ENCODE results near the gene TUBGCP3. TPM values are rescaled to one million over a fixed set of nuclear protein-coding genes. Genes with fewer than 3 reads are reported as not detected.

Gene TUBGCP3
- total RNA-seq, 4 donors from 2014 or later = 21.9 to 60.9 (median 32.0) TPM

DNA sequence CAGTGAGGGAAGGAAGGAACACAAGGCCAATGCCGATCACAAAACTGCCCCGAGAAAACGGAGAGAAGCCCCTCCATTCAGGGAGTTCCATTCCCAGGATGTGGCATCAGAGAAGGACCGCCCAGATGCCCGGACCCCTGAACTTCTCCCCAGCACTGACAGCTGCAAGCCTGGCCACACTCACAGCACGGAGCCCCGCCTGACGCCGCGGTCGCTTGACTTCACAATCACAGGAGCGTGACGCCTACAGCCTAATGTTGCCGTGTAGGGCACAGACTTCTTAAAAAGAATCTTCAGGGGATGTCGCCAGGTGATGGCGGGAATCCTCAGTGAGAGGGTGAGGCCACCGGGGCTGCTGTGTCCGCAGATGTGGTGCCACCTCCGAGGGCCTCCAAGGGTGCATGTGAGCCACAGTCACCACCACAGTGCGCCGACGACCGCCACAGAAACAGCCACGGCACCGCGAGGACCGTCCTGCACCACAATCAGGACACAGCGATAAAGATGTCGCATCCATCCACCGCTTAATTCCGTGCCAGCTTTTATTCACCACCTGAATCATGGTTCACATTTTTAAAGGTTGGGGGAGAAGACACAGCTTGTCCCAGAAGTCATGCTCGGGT is 134.6 kb downstream of the TUBGCP3 start:
- no peak for TF ChIP-seq POLR2AphosphoS5 (IDR thresholded peaks at IDR 0.05)
- TF ChIP-seq POLR2A (IDR thresholded peaks at IDR 0.05) = no peak
- TF ChIP-seq EP300 (IDR thresholded peaks at IDR 0.05) = no peak
- TF ChIP-seq CTCF (IDR thresholded peaks at IDR 0.05) = no peak
- H3K36me3 ChIP-seq = no peaks in the 10 kb centered on the region
- no peaks in the 10 kb centered on the region for H3K4me1 ChIP-seq
- no peaks in the 10 kb centered on the region for H3K9me3 ChIP-seq
- H3K27me3 ChIP-seq = peaks cover 14% of the 10 kb centered on the region
- no peak overlapping the region for H3K27ac ChIP-seq
- DNase-seq (ENCODE audit: low spot score in 2 of 2) = no peak
- no peak overlapping the region for H3K4me3 ChIP-seq
- 93% methylated on average over 21 of the region's 32 CpGs for WGBS

- Histone ChIP-seq H3K4me1 (no peaks in the 10 kb centered on the region), H3K27ac (no peak overlapping the region), H3K4me3 (no peak overlapping the region), H3K27me3 (peaks cover 18% of the 10 kb centered on the region), H3K9me3 (no peaks in the 10 kb centered on the region), H3K36me3 (no peaks in the 10 kb centered on the region)
- DNase-seq (ENCODE audit: low spot score in 2 of 2) = no peak
- TF ChIP-seq EP300 (IDR thresholded peaks at IDR 0.05) (no peak), POLR2AphosphoS5 (IDR thresholded peaks at IDR 0.05) (no peak), POLR2A (IDR thresholded peaks at IDR 0.05) (no peak), CTCF (IDR thresholded peaks at IDR 0.05) (no peak)
- WGBS = 87% methylated on average over 15 of the region's 36 CpGs
Measured at GRCh38 chr13:112452380-112453206, 135.4 kb downstream of the TUBGCP3 start.

DNA sequence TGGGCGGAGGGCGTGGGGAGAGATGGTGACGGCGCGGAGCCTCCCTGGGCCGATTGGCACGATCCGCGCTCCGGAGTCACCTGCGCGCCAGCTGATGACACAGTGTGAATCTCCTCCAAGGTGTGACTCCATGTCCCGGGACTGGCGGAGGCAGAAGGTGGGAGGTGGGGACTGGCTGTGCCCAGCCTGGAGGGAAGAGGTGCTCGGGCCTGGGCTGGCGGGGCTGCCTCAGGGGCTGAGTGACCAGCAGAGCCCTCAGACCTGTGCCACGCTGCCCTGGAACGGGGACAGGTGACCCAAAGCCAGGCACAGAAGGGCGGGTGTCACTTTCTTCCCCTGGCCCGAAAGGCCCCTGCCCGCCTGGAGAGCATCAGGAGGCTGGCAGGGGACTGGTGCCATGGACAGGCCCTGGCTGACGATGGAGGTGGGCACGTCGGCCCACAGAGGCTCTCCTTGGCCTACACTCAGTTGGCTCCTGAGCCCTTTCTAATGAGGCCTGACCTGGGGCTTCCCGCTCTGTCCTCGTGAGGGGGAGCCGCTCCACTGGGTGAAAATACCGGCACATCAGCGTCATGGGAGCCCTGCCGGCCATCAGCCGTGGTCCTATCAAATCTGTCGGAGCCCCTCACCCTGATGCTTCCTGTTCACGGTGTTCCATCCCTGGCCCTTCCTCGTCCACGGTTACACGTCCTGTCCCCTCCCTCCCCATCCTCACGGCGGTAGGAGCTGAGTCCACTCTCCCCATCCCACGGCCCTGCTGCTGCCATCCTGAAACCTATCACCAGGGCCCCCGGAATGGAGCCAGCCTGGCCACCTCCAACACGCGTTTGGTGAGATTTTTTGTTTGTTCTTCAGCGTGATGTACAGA is 136.2 kb downstream of the TUBGCP3 start:
- no peak overlapping the region for H3K4me3 ChIP-seq
- H3K9me3 ChIP-seq = no peaks in the 10 kb centered on the region
- H3K4me1 ChIP-seq = no peaks in the 10 kb centered on the region
- no peaks in the 10 kb centered on the region for H3K36me3 ChIP-seq
- TF ChIP-seq POLR2A (IDR thresholded peaks at IDR 0.05) (no peak), CTCF (IDR thresholded peaks at IDR 0.05) (no peak), POLR2AphosphoS5 (IDR thresholded peaks at IDR 0.05) (no peak), EP300 (IDR thresholded peaks at IDR 0.05) (no peak)
- H3K27me3 ChIP-seq = peaks cover 19% of the 10 kb centered on the region
- DNase-seq (ENCODE audit: low spot score in 2 of 2) = peak in 1 of 2 donors; percentile 65
- no peak overlapping the region for H3K27ac ChIP-seq
- 84% methylated on average over 29 of the region's 43 CpGs for WGBS

DNA sequence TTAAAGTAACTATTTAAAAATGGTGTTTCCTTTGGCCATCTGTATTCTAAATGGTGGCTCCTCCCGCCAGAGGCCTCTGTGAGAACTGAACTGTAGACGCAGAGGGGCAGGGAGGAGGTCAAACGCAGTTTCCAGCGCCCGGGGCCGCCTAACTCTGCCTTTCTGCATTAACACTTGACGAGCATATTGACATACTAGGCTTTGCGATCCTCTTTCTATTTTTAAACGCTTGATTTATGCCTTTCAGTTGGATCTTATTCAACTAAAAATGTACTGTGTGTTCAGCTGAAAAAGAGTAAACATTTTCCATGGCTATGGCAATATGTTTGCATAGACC is 137.1 kb downstream of the TUBGCP3 start:
- Histone ChIP-seq H3K4me1 (no peaks in the 10 kb centered on the region), H3K27me3 (peaks cover 21% of the 10 kb centered on the region), H3K9me3 (no peaks in the 10 kb centered on the region), H3K36me3 (no peaks in the 10 kb centered on the region), H3K4me3 (no peak overlapping the region), H3K27ac (no peak overlapping the region)
- TF ChIP-seq CTCF (IDR thresholded peaks at IDR 0.05) (no peak), POLR2A (IDR thresholded peaks at IDR 0.05) (no peak), POLR2AphosphoS5 (IDR thresholded peaks at IDR 0.05) (no peak), EP300 (IDR thresholded peaks at IDR 0.05) (no peak)
- WGBS = 36% methylated on average over 9 of the region's 9 CpGs
- DNase-seq (ENCODE audit: low spot score in 2 of 2) = no peak
